ENCODE data around the gene PPP4R1.

PPP4R1 gene, protein sequence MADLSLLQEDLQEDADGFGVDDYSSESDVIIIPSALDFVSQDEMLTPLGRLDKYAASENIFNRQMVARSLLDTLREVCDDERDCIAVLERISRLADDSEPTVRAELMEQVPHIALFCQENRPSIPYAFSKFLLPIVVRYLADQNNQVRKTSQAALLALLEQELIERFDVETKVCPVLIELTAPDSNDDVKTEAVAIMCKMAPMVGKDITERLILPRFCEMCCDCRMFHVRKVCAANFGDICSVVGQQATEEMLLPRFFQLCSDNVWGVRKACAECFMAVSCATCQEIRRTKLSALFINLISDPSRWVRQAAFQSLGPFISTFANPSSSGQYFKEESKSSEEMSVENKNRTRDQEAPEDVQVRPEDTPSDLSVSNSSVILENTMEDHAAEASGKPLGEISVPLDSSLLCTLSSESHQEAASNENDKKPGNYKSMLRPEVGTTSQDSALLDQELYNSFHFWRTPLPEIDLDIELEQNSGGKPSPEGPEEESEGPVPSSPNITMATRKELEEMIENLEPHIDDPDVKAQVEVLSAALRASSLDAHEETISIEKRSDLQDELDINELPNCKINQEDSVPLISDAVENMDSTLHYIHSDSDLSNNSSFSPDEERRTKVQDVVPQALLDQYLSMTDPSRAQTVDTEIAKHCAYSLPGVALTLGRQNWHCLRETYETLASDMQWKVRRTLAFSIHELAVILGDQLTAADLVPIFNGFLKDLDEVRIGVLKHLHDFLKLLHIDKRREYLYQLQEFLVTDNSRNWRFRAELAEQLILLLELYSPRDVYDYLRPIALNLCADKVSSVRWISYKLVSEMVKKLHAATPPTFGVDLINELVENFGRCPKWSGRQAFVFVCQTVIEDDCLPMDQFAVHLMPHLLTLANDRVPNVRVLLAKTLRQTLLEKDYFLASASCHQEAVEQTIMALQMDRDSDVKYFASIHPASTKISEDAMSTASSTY

DNA sequence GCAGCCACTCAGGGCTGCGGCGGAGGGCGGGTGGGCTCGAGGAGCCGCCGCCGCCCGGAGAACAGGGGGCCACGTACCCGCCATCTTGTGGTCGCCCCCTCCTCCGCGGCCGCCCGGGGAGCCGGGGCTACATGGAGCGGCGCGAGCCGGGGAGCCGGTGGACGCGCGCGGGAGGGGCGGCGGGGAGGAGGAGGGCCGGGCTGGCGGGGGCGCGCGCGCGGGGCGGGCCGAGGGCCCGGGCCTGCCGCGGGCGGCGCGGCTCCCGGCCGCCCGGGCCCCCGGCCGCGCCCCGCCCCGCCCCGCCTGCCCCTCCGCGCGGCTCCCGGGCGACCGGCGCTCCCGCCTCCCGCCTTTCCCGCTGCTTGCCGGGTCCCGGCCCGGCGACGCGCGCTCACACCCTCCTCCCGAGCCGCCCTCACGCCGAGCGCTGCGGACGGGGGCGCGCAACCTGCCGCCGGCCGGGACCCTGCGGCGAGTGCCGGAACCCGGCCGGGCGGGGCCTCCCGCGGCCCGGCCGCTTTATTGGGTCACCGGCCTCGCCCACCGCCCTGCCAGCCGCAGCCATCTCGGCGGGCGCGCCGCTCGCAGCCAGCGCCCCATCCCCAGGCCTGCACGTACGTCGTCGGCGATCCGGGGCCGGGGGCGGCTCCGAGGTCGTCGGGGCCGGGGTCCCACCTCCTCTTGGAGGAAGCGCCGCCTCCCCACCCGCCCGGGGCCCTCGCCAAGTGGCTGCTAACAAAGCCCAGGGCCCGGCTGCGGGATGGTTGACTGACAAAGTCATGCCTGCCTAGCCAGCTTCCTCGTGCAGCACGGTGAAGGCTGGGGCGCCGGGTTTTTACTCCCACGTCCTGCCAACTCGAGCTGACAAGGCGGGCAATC lies at the start of gene PPP4R1:
TSS of gene PPP4R1 (minus strand) at position 159 of the 879 bp plus-strand sequence. CDS start at position 84, 75 bp downstream.
- TF ChIP-seq ZNF274 (IDR thresholded peaks at IDR 0.05; ENCODE audit: low read depth, low read length): no peak
- H3K4me3 ChIP-seq (ENCODE audit: low read length): peak within 1 kb of the TSS; percentile 70

DNA sequence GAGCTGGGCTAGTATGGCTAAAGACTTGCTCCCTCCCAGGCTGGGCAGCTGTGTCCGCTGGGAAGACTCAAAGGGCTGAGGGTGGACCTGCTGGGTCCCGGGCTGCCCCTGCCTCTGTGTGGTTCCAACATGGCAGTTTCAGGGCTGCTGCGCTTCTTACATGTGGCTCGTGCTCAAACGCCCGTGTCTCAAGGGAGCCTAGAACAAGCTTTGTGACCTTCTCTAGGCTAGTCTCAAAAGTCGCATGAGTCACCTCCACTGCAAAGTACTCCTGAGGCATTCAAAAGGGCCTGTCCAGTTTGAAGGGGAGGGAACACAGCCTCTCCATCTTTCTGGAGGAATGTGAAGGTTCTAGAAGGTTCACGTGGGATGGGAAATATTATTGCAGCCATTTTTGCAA lies 49.0 kb upstream of the PPP4R1 start:
- H3K4me3 ChIP-seq (ENCODE audit: low read length): no peak overlapping the region
- TF ChIP-seq ZNF274 (IDR thresholded peaks at IDR 0.05; ENCODE audit: low read depth, low read length): no peak

DNA sequence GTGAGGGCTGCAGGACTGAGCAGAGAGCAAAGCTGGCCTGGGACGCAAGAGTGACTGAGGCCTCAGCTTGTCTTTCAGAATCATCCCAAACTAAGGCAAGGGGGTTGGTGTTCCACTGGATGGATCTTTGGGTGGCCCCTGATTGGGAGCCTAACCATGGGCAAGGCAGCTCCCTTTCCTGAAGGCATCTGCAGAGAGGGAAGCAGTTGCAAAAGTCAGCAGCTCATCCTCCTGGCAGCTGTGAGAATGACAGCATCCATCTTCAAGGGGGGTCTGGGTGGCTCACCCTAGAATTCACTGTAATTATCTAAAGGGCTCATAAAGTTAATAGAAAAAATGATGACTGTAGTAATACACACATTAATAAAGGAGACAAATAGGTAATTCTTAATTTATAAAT lies 47.2 kb upstream of the PPP4R1 start:
- no peak overlapping the region for H3K4me3 ChIP-seq (ENCODE audit: low read length)
- TF ChIP-seq ZNF274 (IDR thresholded peaks at IDR 0.05; ENCODE audit: low read depth, low read length): no peak

DNA sequence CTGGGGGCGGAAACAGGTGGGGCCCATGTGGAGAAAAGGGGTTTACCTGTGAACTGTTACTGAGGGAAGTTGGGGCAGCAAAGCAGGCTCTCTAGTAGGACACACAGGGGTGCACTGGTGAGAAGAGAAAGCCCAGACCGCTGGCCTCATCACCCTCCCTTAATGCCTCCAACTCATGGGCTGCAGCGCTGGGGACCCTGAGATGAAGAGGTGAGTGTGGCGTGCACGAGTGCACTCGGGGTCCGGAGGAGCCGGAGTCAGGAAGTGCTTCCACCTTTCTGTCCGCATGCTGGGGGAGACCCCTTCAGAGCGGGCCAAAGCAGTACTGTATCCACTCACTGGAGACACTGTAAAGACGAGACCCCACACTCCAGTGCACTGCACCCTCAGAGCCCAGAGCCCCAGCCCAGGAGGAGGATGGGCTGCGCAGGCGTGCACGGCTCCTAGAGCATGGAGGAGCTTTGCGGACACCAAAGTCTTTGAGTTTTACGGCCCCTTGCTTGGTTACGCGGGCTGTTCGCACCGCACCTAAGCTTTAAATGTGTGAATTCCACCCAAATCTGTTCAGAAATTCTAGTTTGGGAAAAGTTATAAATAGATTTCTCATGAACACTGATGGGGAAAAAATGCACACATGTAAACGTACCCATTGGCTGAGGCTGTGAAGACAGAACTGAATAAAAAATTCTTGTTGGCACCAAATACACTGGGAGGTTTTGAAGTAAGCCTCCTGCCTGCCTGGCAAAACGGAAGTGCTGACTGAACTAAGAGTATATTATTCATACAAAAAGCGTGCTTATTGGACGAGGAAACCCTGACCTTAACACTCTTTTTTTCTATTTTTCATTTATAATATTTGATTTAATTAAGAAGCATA lies 45.4 kb upstream of the PPP4R1 start:
- no peak for TF ChIP-seq ZNF274 (IDR thresholded peaks at IDR 0.05; ENCODE audit: low read depth, low read length)
- no peak overlapping the region for H3K4me3 ChIP-seq (ENCODE audit: low read length)

DNA sequence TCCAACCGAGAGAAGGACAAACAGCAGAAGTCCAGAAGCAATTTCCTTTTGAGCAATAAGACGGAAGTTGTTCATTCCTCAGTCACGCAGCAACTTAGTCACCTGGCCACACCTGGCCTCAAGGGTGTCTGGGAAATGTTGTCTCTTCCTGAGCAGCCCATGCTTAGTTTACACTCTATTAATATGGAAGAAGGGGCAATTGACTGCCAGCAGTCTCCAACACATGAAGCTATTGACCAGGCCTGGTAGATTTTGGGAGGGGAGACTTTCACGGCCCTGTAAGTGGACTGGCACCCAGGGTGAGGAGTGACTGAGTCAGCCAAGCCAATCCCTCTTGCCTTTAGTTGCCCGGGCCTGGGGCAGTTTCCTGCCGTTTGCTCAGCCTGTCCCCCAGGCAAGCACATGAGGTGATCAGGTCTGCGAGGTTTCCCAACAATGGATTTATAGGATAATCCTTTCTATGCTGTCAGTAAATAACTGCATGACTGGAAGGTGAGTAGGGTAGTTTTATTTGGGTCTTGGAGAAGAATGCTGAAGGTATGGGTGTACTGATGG lies 43.8 kb upstream of the PPP4R1 start:
- no peak for TF ChIP-seq ZNF274 (IDR thresholded peaks at IDR 0.05; ENCODE audit: low read depth, low read length)
- no peak overlapping the region for H3K4me3 ChIP-seq (ENCODE audit: low read length)

DNA sequence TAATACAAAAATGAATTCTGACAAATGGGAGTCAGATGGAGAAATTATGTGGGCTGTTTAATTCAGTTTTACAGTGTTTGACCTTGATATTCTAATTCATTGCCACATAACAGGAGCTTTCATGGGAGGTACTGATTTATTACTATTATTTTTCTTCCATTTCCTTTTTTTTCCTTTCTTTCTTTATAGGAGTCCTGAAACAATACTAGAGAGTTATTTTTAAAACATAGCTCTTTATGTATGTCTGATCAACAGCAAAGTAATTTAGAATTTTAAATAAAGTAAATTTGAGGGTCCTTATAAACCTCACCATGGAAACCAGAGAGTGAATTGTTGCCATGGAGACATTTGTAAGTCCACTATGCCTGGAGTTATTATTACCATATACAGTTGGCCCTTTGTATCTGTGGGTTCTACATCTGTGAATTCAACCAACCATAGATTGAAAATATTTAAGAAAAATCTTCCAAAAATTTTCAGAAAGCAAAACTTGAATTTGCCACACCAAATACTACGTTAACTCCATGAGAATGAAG lies 40.9 kb upstream of the PPP4R1 start:
- H3K4me3 ChIP-seq (ENCODE audit: low read length): no peak overlapping the region
- no peak for TF ChIP-seq ZNF274 (IDR thresholded peaks at IDR 0.05; ENCODE audit: low read depth, low read length)

DNA sequence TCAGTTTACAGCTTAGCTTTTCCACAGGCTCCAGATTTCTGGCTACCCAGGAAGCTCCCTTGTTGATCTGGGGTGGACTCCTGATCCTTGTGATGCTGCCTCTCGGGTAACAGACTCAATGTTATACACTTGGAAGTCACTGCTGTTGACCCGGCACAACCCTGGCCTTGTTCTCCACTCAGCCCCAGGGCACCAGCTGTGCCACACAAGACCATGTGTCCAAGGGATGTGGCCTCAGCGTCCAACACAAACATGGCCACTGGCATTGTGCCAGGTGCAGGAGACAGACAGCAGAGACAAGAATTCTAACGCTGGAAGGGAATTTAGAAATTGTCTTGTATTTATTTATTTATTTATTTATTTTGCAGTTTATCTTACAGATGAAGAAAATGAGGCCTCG lies 39.0 kb upstream of the PPP4R1 start:
- no peak overlapping the region for H3K4me3 ChIP-seq (ENCODE audit: low read length)
- TF ChIP-seq ZNF274 (IDR thresholded peaks at IDR 0.05; ENCODE audit: low read depth, low read length): no peak

DNA sequence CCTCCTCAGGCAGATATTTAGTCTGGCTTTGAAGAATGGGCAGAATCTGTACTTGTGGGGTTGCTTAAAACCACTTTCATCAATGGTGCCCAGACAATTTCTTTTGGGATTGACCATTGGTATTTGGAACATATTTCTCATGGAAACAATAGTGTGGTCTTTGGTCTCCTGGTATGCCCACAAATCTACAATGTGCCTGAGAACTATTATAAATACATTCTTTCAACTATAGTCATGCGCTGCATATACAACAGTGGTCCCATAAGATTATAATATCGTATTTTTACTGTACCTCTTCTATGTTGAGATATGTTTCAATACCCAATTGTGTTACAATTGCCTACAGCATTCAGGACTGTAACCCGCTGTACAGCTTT lies 34.8 kb upstream of the PPP4R1 start:
- TF ChIP-seq ZNF274 (IDR thresholded peaks at IDR 0.05; ENCODE audit: low read depth, low read length): no peak
- H3K4me3 ChIP-seq (ENCODE audit: low read length): no peak overlapping the region

DNA sequence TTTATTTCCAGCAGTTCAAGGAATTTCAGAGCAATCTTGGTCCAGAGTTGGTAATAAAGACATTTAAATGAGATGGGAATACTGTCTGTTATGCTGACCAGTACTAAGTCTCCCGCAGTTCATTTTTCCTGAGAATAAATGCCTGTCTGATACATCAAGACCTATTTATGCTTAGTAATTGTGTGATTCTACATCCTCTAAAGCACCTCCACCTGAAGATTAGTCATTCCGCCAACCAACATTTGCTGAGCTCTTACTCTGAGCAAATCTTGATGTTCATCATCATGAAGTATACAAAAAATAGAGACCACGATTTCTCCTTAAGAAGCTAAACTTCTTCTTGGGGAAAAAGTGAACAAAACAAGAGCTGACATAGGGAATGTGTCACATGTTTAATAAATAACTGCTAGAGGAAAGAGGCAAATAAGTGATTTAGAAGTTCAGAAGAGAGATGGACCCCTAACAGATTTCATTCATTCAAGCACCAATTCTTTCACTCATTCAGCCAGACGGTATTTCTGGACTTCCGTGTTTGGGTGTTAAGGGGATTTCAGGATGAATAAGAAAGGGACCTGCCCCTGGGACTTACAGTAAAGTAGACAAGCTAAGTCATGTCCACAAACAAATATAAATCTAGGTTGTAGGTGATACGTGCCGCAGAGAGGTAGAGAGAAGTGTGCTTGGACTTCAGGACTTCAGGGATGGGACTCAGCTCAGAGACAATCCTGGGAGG lies 34.2 kb upstream of the PPP4R1 start:
- H3K4me3 ChIP-seq (ENCODE audit: low read length): no peak overlapping the region
- TF ChIP-seq ZNF274 (IDR thresholded peaks at IDR 0.05; ENCODE audit: low read depth, low read length): no peak

DNA sequence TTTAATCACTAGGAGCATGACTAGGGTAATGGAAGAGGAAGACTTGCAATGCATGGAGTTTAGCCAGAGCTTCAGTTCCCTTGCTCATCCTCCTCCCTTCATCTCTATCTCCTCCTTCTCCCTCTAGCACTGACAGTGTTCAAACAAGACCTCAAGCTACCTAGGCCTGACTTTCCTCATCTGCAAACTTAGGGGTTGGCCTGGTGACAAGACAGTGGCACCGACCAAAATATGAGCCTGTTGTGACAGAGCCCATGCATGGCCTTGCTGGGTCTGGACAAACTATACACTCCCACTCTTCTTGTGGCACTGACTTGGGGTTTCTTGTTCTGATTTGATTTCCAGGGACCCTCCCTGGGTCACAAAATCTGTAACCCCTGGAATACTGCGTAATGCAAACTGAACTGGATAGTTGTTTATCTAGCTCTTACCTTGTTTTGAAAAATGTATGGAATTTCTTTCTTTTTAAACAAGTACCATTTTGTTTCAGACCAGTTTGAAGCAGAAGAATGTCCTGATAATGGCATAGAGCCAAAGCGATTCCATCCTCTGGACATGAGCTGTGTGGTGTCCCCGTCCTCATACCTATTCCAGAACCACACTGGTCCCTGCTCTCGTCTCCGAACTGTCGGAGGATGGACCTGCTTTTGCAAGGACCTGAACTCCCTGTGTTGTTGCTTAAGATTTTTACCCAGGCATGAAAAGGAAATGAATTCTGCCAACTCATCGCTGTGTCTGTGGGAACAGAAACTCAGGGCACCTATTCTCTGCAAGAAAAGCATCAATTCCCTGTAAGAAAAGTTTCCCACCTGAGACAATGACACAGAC lies 33.4 kb upstream of the PPP4R1 start:
- no peak for TF ChIP-seq ZNF274 (IDR thresholded peaks at IDR 0.05; ENCODE audit: low read depth, low read length)
- no peak overlapping the region for H3K4me3 ChIP-seq (ENCODE audit: low read length)

DNA sequence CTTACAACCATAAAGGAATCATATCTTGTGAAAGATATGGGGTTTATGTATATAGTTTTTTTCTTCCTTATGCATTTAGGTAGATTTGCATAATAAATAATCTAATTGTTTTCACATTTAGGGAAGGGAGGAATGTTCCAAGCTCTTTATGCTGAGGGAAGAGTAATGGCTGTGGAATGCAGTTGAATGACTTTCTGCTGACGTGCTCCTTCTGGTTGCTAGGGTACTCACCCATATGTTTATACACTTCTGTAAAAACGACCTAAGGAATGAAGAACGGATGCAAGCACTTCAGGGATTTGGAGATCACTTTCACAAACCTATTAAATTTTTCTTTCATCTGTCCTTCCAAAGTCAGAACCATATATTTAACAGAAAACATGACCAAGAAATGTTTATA lies 29.2 kb upstream of the PPP4R1 start:
- H3K4me3 ChIP-seq (ENCODE audit: low read length): no peak overlapping the region
- TF ChIP-seq ZNF274 (IDR thresholded peaks at IDR 0.05; ENCODE audit: low read depth, low read length): no peak
